GM13976 (cell line): ENCODE data around the gene PACSIN2.

Experiments used
- DNase-seq: peaks from one replicate; pipeline ENCODE4 v3.0.0; 2012; ENCODE audit warnings: low spot score
- CTCF ChIP-seq: IDR thresholded peaks from 2 replicates; pipeline ENCODE4 v1.5.1; 2012; ENCODE audit warnings: borderline replicate concordance, mild to moderate bottlenecking; ENCODE audit not compliant: insufficient read depth; ENCODE audit errors: extremely low read depth, missing control alignments, control extremely low read depth
- in situ Hi-C: fragments of 300-500 bp; cut with MboI; formaldehyde crosslinking; loops from one replicate; pipeline ENCODE4 v1.12.0; 2022; ENCODE audit warnings: low sequenced_read_pairs, mixed read lengths, inconsistent platforms; ENCODE audit not compliant: unreplicated experiment

The PACSIN2 gene

GRCh38 chr22:43044290-43044712 is 29.4 kb upstream of the PACSIN2 start:
- DNase-seq = no peak
- no peak for TF ChIP-seq CTCF
- in situ Hi-C loops = loop anchor here (25.0 kb wide), 2 partner anchors 257 to 382 kb away; no protein-coding TSS in a partner anchor

GRCh38 chr22:43042101-43042780 is 27.3 kb upstream of the PACSIN2 start:
- DNase-seq = no peak
- no peak for TF ChIP-seq CTCF
- in situ Hi-C loops = loop anchor here (25.0 kb wide), 2 partner anchors 255 to 380 kb away; no protein-coding TSS in a partner anchor

GRCh38 chr22:43039800-43040199 is 24.9 kb upstream of the PACSIN2 start:
- in situ Hi-C loops = loop anchor here (10.0 to 25.0 kb wide), 3 partner anchors 175 to 377 kb away; no protein-coding TSS in a partner anchor
- DNase-seq = no peak
- TF ChIP-seq CTCF = no peak

GRCh38 chr22:43038325-43038724 is 23.4 kb upstream of the PACSIN2 start:
- in situ Hi-C loops = loop anchor here (10.0 to 25.0 kb wide), 3 partner anchors 174 to 376 kb away; no protein-coding TSS in a partner anchor
- TF ChIP-seq CTCF = no peak
- no peak for DNase-seq

- TF ChIP-seq CTCF = no peak
- no peak for DNase-seq
Measured at GRCh38 chr22:43036282-43036829, 21.4 kb upstream of the PACSIN2 start.

GRCh38 chr22:43035250-43035649 is 20.3 kb upstream of the PACSIN2 start:
- in situ Hi-C loops = loop anchor here (10.0 to 25.0 kb wide), 3 partner anchors 170 to 373 kb away; no protein-coding TSS in a partner anchor
- TF ChIP-seq CTCF = no peak
- no peak for DNase-seq

More at GRCh38 chr22:43036282-43036829, 21.4 kb upstream of the PACSIN2 start:
- in situ Hi-C loops = loop anchor here (10.0 to 25.0 kb wide), 3 partner anchors 172 to 374 kb away; no protein-coding TSS in a partner anchor
